ENCODE results near the gene PACS1. TPM values are rescaled to one million over a fixed set of nuclear protein-coding genes. Genes with fewer than 3 reads are reported as not detected.

The PACS1 gene
- polyA plus RNA-seq, 1 of the 3 experiments (the other 2 are of a cell fraction), result 37.3 TPM

DNA sequence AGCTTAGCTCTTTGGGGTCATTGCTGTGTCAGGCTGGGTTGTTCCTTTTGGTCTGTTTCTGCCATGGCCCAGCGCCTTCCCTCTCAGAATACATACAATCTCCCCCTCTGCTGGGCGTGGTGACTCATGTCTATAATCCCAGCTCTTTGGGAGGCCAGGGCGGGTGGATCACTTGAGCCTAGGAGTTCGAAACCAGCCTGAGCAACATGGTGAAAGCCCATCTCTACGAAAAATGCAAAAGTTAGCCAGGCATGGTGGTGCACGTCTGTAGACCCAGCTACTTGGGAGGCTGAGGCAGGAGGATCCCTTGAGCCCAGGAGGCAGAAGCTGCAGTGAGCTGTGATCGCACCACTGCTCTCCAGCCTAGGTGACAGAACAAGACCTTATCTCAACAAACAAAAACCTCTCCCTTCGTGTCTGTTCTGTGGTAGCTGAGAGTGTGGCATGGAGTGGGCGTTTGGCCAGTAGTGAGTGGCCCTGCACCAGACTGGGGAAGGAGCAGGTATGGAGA, 151.7 kb downstream of the PACS1 start:
- ChIA-PET CTCF (interaction anchor here (0.6 to 6.7 kb wide), 44 partner anchors 9 to 405 kb away, joined by 3 to 73 read pairs (median 5); partner anchors contain the start of genes CNIH2, GAL3ST3, RAB1B and RIN1), POLR2A (interaction anchor here (1.6 kb wide), 1 partner anchor 46 kb away, joined by 5 read pairs; no protein-coding TSS in a partner anchor)
- WGBS (ENCODE audit: low lambda C conversion rate), result 84% methylated on average over 9 of the region's 9 CpGs
- no peak for DNase-seq
- H3K9me2 ChIP-seq, result no peaks in the 10 kb centered on the region
- no peak for TF ChIP-seq FOSL2 (IDR thresholded peaks at IDR 0.05; ENCODE audit: borderline replicate concordance, low read depth)
- no peak for TF ChIP-seq EP300 (IDR thresholded peaks at IDR 0.05; ENCODE audit: borderline replicate concordance in 1 of 2, low read depth in 1 of 2, low read length in 1 of 2)
- TF ChIP-seq, protein P1, sequence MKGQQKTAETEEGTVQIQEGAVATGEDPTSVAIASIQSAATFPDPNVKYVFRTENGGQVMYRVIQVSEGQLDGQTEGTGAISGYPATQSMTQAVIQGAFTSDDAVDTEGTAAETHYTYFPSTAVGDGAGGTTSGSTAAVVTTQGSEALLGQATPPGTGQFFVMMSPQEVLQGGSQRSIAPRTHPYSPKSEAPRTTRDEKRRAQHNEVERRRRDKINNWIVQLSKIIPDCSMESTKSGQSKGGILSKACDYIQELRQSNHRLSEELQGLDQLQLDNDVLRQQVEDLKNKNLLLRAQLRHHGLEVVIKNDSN (IDR thresholded peaks at IDR 0.05; ENCODE audit: borderline replicate concordance, low read depth), result no peak
- TF ChIP-seq TEAD4 (IDR thresholded peaks at IDR 0.05; ENCODE audit: borderline replicate concordance, insufficient read depth), result no peak
- TF ChIP-seq, protein P2, sequence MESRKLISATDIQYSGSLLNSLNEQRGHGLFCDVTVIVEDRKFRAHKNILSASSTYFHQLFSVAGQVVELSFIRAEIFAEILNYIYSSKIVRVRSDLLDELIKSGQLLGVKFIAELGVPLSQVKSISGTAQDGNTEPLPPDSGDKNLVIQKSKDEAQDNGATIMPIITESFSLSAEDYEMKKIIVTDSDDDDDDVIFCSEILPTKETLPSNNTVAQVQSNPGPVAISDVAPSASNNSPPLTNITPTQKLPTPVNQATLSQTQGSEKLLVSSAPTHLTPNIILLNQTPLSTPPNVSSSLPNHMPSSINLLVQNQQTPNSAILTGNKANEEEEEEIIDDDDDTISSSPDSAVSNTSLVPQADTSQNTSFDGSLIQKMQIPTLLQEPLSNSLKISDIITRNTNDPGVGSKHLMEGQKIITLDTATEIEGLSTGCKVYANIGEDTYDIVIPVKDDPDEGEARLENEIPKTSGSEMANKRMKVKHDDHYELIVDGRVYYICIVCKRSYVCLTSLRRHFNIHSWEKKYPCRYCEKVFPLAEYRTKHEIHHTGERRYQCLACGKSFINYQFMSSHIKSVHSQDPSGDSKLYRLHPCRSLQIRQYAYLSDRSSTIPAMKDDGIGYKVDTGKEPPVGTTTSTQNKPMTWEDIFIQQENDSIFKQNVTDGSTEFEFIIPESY (IDR thresholded peaks at IDR 0.05; ENCODE audit: borderline replicate concordance, low read depth), result no peak
- no peaks in the 10 kb centered on the region for H3K27me3 ChIP-seq (ENCODE audit: insufficient read depth)
- H3K4me1 ChIP-seq (ENCODE audit: control insufficient read depth in 1 of 2, insufficient read depth in 2 of 2, low read depth in 1 of 2, low read length in 1 of 2), result peaks cover 0 to 6% of the 10 kb centered on the region in 2 experiments; a peak in 1 of 4 replicates
- H3K9me3 ChIP-seq, result no peaks in the 10 kb centered on the region
- no peak overlapping the region for H2AFZ ChIP-seq (ENCODE audit: low read depth)
- no peaks in the 10 kb centered on the region for H3K79me2 ChIP-seq (ENCODE audit: insufficient read depth)
- H3K4me2 ChIP-seq, result no peak overlapping the region
- peaks cover 27 to 48% of the 10 kb centered on the region in 2 experiments for H3K36me3 ChIP-seq (replicated peaks in 1 of 2; ENCODE audit: control insufficient read depth in 1 of 2, insufficient read depth in 2 of 2, low read length in 1 of 2)
- H4K20me1 ChIP-seq (ENCODE audit: insufficient read depth), result 0 out of 2 replicates have a peak, but pooled peaks cover 4% of the 10 kb centered on the region
- no peak overlapping the region for H3K4me3 ChIP-seq (ENCODE audit: low read depth in 2 of 2, low read length in 1 of 2)
- peaks cover 8% of the 10 kb centered on the region for H3F3A ChIP-seq (replicated peaks; ENCODE audit: insufficient read depth)
- no peak overlapping the region for H3K9ac ChIP-seq
- H3K27ac ChIP-seq (ENCODE audit: low read depth in 2 of 2, low read length in 1 of 2), result no peak overlapping the region

DNA sequence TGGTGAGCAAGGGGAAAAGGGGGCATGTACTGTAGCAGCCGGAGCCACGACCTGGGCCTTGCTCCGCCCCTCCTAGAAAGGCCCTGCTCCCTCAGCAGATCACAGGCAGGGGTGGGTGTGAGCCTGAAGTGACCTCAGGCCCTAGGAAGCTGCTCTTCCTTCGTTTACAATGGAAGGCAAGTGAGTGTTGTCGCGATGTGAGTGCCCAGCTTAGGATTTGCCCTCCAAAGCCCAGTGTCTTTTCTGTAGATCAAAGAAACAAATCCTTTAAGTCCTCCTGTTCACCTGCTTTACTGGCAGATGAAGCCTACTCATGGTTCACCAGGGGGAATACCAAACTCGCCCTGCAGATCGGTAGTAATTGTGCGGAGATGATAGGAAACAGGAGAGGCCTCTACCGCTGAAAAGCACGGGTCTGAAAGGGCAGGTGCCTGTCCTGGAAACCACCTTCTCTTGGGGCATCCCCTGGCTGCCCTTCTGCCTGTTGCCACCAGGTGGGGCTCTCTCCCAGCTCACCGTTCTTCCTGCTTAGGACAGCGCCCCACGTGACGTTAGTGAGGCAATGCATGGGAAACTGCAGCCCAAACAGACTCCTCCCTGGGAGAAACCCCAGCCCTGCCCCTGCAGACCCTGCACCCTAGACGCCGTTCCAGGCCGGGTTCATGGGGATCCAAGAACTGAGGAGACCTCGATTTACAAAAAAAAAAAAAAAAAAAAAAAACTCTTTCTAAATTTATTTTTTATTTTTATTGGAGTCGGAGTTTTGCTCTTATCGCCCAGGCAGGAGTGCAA, 152.5 kb downstream of the PACS1 start:
- H3K9me2 ChIP-seq, result no peaks in the 10 kb centered on the region
- no peak overlapping the region for H2AFZ ChIP-seq (ENCODE audit: low read depth)
- peaks cover 0 to 6% of the 10 kb centered on the region in 2 experiments; a peak in 1 of 4 replicates for H3K4me1 ChIP-seq (ENCODE audit: control insufficient read depth in 1 of 2, insufficient read depth in 2 of 2, low read depth in 1 of 2, low read length in 1 of 2)
- H3K9ac ChIP-seq, result no peak overlapping the region
- no peak overlapping the region for H3K27ac ChIP-seq (ENCODE audit: low read depth in 2 of 2, low read length in 1 of 2)
- H3K79me2 ChIP-seq (ENCODE audit: insufficient read depth), result no peaks in the 10 kb centered on the region
- no peaks in the 10 kb centered on the region for H3K27me3 ChIP-seq (ENCODE audit: insufficient read depth)
- peak; percentile 91 for DNase-seq
- H3K4me2 ChIP-seq, result no peak overlapping the region
- ChIA-PET CTCF (interaction anchor here (0.6 to 6.7 kb wide), 52 partner anchors 8 to 521 kb away, joined by 3 to 73 read pairs (median 4); partner anchors contain the start of genes BRMS1, CNIH2, GAL3ST3 and RAB1B), POLR2A (interaction anchor here (1.6 kb wide), 1 partner anchor 45 kb away, joined by 5 read pairs; no protein-coding TSS in a partner anchor)
- peaks cover 31 to 48% of the 10 kb centered on the region in 2 experiments for H3K36me3 ChIP-seq (replicated peaks in 1 of 2; ENCODE audit: control insufficient read depth in 1 of 2, insufficient read depth in 2 of 2, low read length in 1 of 2)
- 26% methylated on average over 21 of the region's 21 CpGs for WGBS (ENCODE audit: low lambda C conversion rate)
- peaks cover 8% of the 10 kb centered on the region for H3F3A ChIP-seq (replicated peaks; ENCODE audit: insufficient read depth)
- 0 out of 2 replicates have a peak, but pooled peaks cover 4% of the 10 kb centered on the region for H4K20me1 ChIP-seq (ENCODE audit: insufficient read depth)
- H3K4me3 ChIP-seq (ENCODE audit: low read depth in 2 of 2, low read length in 1 of 2), result no peak overlapping the region; a peak in 1 of 4 replicates
- H3K9me3 ChIP-seq, result no peaks in the 10 kb centered on the region
- TF ChIP-seq, protein P3, sequence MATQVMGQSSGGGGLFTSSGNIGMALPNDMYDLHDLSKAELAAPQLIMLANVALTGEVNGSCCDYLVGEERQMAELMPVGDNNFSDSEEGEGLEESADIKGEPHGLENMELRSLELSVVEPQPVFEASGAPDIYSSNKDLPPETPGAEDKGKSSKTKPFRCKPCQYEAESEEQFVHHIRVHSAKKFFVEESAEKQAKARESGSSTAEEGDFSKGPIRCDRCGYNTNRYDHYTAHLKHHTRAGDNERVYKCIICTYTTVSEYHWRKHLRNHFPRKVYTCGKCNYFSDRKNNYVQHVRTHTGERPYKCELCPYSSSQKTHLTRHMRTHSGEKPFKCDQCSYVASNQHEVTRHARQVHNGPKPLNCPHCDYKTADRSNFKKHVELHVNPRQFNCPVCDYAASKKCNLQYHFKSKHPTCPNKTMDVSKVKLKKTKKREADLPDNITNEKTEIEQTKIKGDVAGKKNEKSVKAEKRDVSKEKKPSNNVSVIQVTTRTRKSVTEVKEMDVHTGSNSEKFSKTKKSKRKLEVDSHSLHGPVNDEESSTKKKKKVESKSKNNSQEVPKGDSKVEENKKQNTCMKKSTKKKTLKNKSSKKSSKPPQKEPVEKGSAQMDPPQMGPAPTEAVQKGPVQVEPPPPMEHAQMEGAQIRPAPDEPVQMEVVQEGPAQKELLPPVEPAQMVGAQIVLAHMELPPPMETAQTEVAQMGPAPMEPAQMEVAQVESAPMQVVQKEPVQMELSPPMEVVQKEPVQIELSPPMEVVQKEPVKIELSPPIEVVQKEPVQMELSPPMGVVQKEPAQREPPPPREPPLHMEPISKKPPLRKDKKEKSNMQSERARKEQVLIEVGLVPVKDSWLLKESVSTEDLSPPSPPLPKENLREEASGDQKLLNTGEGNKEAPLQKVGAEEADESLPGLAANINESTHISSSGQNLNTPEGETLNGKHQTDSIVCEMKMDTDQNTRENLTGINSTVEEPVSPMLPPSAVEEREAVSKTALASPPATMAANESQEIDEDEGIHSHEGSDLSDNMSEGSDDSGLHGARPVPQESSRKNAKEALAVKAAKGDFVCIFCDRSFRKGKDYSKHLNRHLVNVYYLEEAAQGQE (IDR thresholded peaks at IDR 0.05; ENCODE audit: low read depth, low read length), result peak; percentile 36; the same call in 1 of the 2 replicates
- TF ChIP-seq, protein P4, sequence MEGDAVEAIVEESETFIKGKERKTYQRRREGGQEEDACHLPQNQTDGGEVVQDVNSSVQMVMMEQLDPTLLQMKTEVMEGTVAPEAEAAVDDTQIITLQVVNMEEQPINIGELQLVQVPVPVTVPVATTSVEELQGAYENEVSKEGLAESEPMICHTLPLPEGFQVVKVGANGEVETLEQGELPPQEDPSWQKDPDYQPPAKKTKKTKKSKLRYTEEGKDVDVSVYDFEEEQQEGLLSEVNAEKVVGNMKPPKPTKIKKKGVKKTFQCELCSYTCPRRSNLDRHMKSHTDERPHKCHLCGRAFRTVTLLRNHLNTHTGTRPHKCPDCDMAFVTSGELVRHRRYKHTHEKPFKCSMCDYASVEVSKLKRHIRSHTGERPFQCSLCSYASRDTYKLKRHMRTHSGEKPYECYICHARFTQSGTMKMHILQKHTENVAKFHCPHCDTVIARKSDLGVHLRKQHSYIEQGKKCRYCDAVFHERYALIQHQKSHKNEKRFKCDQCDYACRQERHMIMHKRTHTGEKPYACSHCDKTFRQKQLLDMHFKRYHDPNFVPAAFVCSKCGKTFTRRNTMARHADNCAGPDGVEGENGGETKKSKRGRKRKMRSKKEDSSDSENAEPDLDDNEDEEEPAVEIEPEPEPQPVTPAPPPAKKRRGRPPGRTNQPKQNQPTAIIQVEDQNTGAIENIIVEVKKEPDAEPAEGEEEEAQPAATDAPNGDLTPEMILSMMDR (IDR thresholded peaks at IDR 0.05), result peak; percentile 98
- peak; percentile 91 for TF ChIP-seq RAD21 (IDR thresholded peaks at IDR 0.05; ENCODE audit: low read length)
- TF ChIP-seq, protein P5, sequence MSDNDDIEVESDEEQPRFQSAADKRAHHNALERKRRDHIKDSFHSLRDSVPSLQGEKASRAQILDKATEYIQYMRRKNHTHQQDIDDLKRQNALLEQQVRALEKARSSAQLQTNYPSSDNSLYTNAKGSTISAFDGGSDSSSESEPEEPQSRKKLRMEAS (IDR thresholded peaks at IDR 0.05; ENCODE audit: low read depth), result peak; percentile 61
- no peak for TF ChIP-seq JUND (IDR thresholded peaks at IDR 0.05)
- TF ChIP-seq ELF1 (IDR thresholded peaks at IDR 0.05), result peak; percentile 71
- no peak for TF ChIP-seq RFX5 (IDR thresholded peaks at IDR 0.05; ENCODE audit: low read length)
- TF ChIP-seq RCOR1 (IDR thresholded peaks at IDR 0.05; ENCODE audit: low read length), result peak; percentile 69
- peak; percentile 66; the same call in 1 of the 2 replicates for TF ChIP-seq MXI1 (IDR thresholded peaks at IDR 0.05; ENCODE audit: low read depth, low read length)
- peak; percentile 61 for TF ChIP-seq CHD2 (IDR thresholded peaks at IDR 0.05; ENCODE audit: low read length, partially characterized antibody)

All from SK-N-SH (cell line).